KOPT-K1 (cell line): ENCODE measurements around the gene LRRC1.
A peak's percentile ranks its signal among the peaks of the same experiment; 100 is the strongest.
"Not testable (repeated sequence)": the region's sequence is repeated elsewhere in the genome, so short reads cannot be mapped to it uniquely, and the experiment has no call there.

Source experiments
- H3K27ac ChIP-seq: fragments of 200-600 bp; sonication (generic); 2 replicates; pipeline ENCODE4 v1.5.1; 2016; ENCODE audit warnings: antibody characterized with exemption, mild to moderate bottlenecking, low read depth, low read length; ENCODE audit not compliant: poor library complexity, severe bottlenecking
- H3K36me3 ChIP-seq: fragments of 200-600 bp; sonication (generic); 2 replicates; pipeline ENCODE4 v1.5.1; 2017; ENCODE audit warnings: antibody characterized with exemption, mild to moderate bottlenecking, low read length, moderate library complexity; ENCODE audit not compliant: insufficient read depth
- H3K9me3 ChIP-seq: fragments of 200-600 bp; sonication (generic); 2 replicates; pipeline ENCODE4 v1.5.1; 2017; ENCODE audit warnings: antibody characterized with exemption, low read length, mild to moderate bottlenecking; ENCODE audit not compliant: insufficient read depth, poor library complexity, severe bottlenecking

LRRC1 gene

DNA sequence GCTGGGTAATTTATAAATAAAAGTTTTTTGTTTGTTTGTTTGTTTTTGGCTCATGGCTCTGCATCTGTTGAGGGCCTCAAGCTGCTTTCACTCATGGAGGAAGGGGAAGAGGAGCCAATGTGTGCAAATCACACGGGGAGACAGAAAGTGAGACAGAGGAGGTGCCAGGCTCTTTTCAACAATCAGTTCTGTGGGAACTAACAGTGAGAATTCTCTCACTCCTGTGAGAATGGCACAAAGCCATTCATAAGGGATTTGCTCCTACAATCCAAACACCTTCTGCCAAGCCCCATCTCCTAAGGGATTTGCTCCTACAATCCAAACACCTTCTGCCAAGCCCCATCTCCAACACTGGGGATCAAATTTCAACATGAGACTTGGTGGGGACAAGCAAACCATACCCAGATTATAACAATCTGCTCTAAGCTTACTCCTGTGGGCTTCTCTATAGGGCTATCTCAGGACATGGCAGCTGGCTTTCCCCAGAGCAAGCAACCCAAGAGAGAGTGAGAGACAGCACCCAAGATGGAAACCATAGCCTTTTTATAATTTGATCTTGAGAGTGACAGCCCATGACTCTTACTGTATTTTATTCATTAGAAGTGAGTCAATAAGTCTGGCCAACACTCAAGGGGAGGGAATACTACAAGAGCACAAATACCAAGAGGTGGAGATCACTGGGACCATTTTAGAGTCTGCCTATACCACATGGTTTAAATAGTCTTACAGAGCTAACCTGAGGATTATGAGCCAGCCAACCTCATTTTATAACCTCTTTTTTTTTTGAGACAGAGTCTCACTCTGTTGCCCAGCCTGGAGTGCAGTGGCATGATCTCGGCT is 22.8 kb upstream of the LRRC1 start:
- H3K36me3 ChIP-seq: no peaks in the 10 kb centered on the region
- H3K27ac ChIP-seq: no peak overlapping the region
- H3K9me3 ChIP-seq: peaks cover 9% of the 10 kb centered on the region

DNA sequence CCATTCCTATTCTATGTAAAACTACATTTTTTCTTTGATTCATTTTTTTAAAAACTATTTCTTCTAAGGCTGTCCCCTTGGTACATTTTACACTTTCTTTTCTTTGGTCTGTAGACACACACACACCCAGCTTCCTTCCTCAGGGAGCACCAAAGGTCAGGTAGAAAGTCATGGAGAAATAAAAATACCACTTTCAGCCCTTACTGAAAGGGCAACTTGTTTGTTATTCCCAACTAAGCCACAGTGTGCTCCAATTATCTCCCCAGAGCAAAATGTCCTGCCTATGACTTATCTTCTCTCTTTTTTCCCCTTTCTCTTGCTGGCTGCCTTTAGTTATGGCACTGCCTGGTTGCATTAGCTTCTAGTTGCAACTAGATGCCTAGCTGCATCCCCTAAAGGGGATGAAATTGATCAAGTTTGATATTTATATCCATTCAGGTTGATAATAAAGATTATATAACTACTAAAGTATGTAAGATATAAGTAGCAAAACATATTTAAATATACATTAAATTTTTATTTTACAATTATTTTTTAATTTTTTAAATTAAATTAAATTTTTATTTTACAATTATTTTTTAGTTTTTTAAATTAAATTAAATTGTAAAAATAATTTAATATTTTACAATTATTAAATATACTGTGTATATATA is 21.6 kb upstream of the LRRC1 start:
- Histone ChIP-seq H3K36me3 (no peaks in the 10 kb centered on the region), H3K9me3 (peaks cover 9% of the 10 kb centered on the region), H3K27ac (no peak overlapping the region)

DNA sequence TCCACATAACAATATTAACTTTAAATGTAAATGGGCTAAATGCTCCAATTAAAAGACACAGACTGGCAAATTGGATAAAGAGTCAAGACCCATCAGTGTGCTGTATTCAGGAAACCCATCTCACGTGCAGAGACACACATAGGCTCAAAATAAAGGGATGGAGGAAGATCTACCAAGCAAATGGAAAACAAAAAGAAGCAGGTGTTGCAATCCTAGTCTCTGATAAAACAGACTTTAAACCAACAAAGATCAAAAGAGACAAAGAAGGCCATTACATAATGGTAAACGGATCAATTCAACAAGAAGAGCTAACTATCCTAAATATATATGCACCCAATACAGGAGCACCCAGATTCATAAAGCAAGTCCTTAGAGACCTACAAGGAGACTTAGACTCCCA is 18.7 kb upstream of the LRRC1 start:
- H3K27ac ChIP-seq, H3K36me3 ChIP-seq: not testable (repeated sequence)

DNA sequence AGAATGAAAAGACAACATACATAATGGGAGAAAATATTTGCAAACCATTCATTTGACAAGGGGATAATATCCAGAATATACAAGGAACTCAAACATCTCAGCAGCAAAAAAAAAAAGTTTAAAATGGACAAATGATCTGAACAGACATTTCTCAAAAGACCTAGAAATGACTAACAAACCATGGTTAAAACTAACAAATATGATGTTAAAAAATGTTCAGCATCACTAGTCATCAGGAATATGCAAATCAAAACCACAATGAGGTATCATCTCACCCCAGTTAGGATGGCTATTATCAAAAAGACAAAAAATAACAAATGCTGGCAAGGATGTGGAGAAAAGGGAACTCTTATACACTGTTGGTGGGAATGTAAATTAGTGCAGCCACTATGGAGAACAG is 9.8 kb upstream of the LRRC1 start:
- not testable (repeated sequence) for H3K36me3 ChIP-seq, H3K27ac ChIP-seq
- peaks cover 41% of the 10 kb centered on the region for H3K9me3 ChIP-seq

More for the DNA sequence above, 18.7 kb upstream of the LRRC1 start:
- peaks cover 21% of the 10 kb centered on the region for H3K9me3 ChIP-seq

DNA sequence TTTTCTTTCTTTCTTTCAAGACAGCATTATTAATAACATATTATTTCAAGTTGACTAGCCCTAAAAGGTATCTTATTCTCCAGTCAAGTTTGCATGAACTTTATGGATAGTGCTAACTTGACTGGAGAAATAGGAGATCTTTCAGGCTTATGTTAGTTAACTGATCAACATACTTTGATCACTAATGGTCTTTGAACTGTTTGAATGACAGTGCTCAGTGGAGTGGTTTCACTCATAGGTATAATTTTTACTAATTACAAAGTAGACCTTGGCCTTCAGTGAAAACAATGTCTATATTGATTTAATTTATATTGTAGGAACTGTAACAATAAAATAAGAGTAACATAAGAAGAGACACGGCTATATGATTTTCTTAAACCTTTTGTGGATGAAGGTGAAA is 8.0 kb upstream of the LRRC1 start:
- H3K36me3 ChIP-seq: no peaks in the 10 kb centered on the region
- H3K27ac ChIP-seq: no peak overlapping the region
- peaks cover 33% of the 10 kb centered on the region for H3K9me3 ChIP-seq

DNA sequence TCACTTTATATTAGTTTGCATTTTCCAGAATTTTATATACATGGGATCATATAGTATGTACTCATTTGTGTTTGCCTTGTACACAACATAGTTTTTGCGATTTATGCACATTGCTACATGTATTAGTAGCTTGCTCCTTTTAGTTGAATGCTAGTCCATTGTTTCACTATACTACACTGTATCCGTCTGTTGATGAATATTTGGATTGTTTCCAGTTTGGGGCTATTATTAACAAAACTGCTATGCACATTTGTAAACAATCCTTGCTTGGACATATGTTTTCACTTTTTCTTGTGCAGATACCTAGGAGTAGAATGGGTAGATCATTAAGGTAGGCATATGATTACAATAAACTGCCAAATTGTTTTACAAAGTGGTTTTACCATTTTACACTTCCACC is 3.9 kb upstream of the LRRC1 start:
- no peak overlapping the region for H3K27ac ChIP-seq
- no peaks in the 10 kb centered on the region for H3K36me3 ChIP-seq
- H3K9me3 ChIP-seq: peaks cover 24% of the 10 kb centered on the region

DNA sequence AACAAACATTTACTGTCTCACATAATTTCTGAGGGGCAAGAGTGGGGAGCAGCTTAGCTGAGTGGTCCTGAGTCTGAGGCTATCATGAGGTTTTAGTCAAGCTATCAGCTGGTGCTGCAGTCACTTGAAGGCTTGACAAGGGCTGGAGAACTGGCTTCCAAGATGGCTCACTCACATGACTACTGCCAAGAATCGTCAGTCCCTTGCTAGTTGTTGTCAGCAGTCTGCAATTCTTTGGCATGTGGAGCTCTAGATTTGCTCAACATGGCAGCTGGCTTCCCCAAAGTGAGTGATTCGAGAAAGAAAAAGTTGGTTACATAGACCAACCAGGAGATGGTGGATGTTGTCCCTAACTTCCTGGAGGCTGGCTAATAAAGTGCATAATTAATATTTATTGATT is 2.8 kb upstream of the LRRC1 start:
- H3K27ac ChIP-seq: no peak overlapping the region
- H3K36me3 ChIP-seq: no peaks in the 10 kb centered on the region
- peaks cover 24% of the 10 kb centered on the region for H3K9me3 ChIP-seq

DNA sequence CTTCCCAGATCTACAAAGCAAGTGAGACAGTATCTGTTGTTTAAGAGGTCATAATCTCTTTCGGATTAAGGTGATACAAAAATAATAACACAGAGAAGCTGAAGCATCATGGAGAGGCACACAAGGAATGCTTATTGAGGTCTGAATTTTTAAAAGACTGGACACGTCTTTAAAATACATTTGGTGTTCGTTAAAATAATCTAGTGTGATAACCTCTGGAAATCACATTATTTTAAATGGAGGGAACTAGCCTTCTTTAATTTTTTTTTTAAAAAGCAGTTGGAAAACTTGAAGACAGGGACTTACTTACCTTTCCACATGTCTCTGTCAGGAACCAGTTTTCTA is 1.9 kb upstream of the LRRC1 start:
- Histone ChIP-seq H3K9me3 (peaks cover 17% of the 10 kb centered on the region), H3K27ac (peak overlapping the region; percentile 83), H3K36me3 (no peaks in the 10 kb centered on the region)

DNA sequence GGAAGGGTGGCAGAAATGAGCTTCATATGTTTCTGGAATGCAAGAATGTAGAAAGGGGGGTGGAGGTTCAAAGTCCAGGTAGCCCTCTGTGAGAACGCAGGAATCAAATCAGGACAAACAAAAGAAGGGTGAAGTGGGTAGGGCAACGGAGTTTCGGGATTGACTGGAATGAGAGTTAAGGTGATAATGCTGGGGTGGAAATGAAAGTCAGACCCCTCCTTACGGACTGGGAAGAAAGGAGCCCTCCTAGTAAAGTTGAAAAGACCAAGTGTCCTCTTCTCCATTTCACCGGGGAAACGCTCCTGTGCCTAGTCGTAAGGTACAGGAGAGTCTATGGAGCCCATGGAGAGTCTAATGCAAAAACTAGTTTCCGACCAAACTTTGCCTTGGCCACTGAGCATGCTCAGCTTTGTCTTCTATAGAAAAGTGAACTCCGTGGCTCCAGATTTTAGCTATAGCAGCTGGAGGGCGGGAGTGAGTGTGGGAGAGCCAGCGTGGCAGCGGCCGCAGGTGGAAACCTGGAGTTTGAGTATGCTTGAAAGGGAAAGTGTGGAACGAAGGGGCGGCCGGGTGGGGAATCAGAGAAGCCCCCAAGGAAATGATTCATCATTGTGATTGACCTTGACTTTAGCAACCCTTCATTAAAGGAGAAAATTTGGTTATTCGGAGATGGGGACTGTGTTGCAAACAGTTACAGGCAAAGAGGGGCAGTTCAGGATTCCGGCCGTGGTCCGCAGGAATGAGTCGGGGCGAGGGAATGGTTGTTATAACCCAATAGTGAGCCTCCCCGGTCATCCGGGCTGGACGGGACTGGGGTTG is 1.3 kb upstream of the LRRC1 start:
- Histone ChIP-seq H3K27ac (peak overlapping the region; percentile 83), H3K36me3 (no peaks in the 10 kb centered on the region), H3K9me3 (peaks cover 11% of the 10 kb centered on the region)

DNA sequence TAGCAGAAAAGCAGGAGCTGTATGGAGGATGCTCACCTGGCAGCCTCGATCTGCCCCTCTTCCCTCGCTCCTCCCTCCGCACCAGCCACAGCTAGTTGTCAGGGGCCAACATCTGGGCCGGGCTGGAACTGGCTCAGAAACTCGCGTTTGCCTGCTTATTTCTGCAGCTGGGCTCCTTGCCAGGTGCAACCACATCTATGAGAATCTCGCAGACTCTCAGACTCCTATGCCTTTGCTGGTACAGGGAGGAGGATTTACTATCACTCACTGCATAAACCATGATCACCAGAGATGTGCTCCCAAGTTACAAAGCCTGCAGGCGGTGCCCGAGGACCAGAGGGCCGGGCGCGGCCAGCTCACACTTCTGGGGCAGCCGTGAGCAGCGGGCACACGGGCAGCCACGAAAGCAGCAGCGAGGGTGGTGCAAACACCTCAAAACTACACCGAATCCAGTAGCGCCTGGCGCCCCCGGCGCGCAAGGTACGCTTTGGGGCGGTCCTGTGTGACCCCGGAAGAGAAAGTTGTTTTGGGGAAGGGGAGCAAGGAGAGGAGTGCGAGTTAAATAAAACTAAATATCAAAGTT is 577 bp upstream of the LRRC1 start:
- peak overlapping the region; percentile 83 for H3K27ac ChIP-seq
- H3K9me3 ChIP-seq: peaks cover 6% of the 10 kb centered on the region
- no peaks in the 10 kb centered on the region for H3K36me3 ChIP-seq

DNA sequence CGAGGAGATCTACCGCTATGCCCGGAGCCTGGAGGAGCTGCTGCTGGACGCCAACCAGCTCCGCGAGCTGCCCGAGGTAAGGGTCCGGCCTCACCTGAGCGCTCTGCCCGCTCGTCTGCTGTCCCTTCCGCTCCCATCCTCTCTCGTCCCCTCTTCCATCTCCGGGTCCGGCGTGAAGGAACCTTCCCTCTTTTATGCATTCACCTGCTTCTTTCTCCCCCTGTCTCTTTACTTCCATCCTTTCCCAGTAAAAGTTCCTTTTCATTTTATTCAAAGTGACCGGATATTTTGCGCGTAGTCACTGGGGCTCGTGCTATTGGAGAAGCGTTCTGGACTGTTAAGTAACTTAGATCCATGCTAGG is 516 bp downstream of the LRRC1 start:
- peaks cover 1% of the 10 kb centered on the region for H3K9me3 ChIP-seq
- H3K36me3 ChIP-seq: no peaks in the 10 kb centered on the region
- peak overlapping the region; percentile 83 for H3K27ac ChIP-seq

DNA sequence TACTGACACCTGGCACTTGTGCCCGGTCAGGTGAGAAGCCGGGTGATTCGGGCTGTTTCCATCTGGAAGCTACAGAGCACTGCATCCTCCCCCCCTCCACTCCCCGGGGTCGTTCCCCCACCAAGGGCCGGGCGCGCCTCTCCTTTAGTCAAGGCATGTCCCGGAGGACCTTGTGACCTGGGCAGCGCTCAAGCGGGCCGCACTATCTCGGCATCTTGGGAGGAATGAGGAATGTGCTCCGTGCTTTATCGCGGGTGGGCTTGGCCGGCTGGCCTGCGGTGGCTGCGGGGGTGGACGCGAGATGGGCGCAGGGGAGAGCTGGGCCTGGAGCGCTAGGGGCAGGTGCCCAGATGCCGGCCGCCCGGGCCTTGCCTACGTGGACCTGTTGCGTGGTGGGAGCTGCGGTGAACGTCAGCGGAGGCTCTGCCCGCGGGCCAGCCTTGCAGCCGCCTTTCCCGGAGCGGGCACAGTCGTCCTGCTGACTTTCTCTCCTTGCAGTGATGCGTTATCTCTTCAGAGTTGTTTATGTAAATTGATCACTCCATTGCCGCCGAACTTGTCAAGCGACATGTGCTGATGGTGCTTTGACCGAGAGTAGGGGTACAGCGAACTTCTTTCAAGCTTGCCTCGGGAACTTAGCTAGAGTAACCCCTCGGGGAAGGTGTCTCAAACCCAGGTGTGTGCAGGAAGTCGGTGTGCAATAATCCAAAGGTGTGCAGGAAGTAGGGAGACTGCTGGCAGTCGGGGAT is 1.1 kb downstream of the LRRC1 start:
- peak overlapping the region; percentile 83 for H3K27ac ChIP-seq
- H3K36me3 ChIP-seq: no peaks in the 10 kb centered on the region
- no peaks in the 10 kb centered on the region for H3K9me3 ChIP-seq

DNA sequence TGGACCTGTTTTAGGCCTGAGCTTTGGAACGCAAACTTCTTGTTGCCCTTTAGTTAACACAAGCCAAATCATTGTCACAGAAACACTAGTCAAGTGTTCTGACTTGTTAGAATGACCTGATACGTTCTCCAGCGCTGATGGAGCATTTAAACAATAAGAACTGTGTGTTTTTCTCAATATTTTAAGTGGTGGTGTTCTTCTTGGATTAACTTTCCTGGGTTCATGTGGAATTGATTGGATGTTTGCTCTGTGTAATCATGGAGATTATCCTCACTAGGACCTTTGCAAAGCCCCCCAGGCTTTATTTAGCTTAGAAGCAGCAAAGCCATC is 1.6 kb downstream of the LRRC1 start:
- Histone ChIP-seq H3K36me3 (no peaks in the 10 kb centered on the region), H3K9me3 (no peaks in the 10 kb centered on the region), H3K27ac (no peak overlapping the region)

DNA sequence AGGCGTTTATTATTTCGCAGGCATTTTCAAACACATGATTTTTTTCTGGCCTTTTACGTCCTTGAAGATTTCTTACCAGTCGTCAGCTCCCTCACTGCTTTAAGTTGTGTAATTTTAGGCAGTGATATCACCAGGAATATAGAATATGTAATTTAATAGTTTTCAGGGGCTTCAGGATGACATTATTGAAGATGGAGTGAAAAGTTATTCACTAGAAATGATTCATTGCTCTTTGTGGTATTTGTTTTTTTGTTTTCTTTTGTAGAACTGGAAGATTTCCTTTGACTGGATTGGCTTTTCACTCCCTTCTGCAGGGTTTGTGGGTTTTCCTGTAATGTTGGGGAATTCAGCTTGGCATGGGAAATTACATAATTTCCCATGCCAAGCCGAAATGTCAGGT is 2.0 kb downstream of the LRRC1 start:
- no peak overlapping the region for H3K27ac ChIP-seq
- H3K36me3 ChIP-seq: no peaks in the 10 kb centered on the region
- no peaks in the 10 kb centered on the region for H3K9me3 ChIP-seq

DNA sequence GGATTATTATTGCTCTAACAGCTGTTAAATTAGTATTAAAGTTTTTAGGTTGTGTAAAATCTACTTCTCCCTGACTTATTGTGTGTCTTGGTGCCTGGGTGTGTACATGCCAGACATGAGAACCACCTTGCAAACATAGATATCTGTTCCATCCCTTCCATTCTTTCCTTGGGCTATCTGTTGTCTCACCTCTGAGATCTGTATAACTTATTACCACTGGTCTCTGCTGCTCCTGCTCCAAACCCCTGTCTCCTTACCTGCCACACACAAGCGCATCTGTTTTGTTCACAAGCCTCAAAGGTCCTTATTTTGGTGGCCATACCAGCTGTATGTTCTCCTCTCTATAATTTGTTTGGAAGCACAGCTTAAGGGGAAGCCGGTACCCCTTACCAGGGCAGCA is 2.5 kb downstream of the LRRC1 start:
- H3K36me3 ChIP-seq: no peaks in the 10 kb centered on the region
- H3K9me3 ChIP-seq: no peaks in the 10 kb centered on the region
- no peak overlapping the region for H3K27ac ChIP-seq
